ENCODE measurements around the gene GSTM3. TPM values are rescaled to one million over a fixed set of nuclear protein-coding genes. Genes with fewer than 3 reads are reported as not detected.
"Not testable (repeated sequence)": the region's sequence is repeated elsewhere in the genome, so short reads cannot be mapped to it uniquely, and the experiment has no call there.

The GSTM3 gene
- total RNA-seq, 1 experiment from 2014 or later = not detected

DNA sequence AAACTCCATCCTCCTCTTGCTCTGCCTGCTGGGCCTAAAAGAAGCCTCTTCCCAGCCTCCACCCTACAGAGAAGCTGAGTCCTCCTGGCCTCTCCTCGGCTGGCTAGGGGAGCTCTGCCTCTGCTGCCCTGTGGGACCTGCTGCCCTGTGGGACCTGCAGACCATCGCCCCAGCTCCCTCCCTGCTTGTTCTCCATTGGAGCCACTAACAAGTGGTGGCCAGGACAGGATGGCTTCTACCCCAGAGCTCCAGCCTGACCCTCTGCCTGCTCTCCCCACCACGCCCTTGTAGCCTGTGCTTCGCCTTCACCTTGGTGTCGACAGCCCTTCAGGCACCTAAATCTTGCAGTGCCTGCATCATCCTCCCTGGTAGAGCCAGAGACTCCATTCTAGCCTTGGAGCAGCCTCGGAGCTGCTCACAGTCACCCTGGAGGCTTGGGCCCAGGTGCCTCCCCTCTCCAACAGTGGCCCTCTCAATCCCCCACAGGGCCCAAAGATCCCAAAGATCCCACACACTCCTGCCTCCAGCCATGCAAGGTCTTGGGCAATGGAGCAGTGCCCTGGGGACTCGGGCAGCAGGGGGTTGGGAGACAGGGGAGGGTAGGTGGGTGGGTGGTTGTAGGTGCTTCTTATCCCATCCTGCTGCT lies 19.9 kb upstream of the GSTM3 start:
- Histone ChIP-seq H3K9me3 (ENCODE audit: low read length) (no peaks in the 10 kb centered on the region), H3K9ac (ENCODE audit: low read length) (no peak overlapping the region), H2AFZ (ENCODE audit: low read length) (no peak overlapping the region), H3K27me3 (ENCODE audit: low read length) (no peaks in the 10 kb centered on the region), H3K36me3 (ENCODE audit: insufficient read depth, low read length) (no peaks in the 10 kb centered on the region), H3K79me2 (ENCODE audit: low read length) (no peaks in the 10 kb centered on the region), H3K9me2 (replicated peaks; ENCODE audit: insufficient read depth, low read length) (no peaks in the 10 kb centered on the region), H3K4me1 (ENCODE audit: low read length) (peaks cover 5% of the 10 kb centered on the region), H3K4me2 (ENCODE audit: low read depth, low read length, poor library complexity, severe bottlenecking) (no peak overlapping the region), H3K27ac (ENCODE audit: low read length) (no peak overlapping the region), H3K4me3 (ENCODE audit: low read length) (no peak overlapping the region), H4K20me1 (ENCODE audit: insufficient read depth, low read depth, low read length) (no peaks in the 10 kb centered on the region)
- no peak for DNase-seq

DNA sequence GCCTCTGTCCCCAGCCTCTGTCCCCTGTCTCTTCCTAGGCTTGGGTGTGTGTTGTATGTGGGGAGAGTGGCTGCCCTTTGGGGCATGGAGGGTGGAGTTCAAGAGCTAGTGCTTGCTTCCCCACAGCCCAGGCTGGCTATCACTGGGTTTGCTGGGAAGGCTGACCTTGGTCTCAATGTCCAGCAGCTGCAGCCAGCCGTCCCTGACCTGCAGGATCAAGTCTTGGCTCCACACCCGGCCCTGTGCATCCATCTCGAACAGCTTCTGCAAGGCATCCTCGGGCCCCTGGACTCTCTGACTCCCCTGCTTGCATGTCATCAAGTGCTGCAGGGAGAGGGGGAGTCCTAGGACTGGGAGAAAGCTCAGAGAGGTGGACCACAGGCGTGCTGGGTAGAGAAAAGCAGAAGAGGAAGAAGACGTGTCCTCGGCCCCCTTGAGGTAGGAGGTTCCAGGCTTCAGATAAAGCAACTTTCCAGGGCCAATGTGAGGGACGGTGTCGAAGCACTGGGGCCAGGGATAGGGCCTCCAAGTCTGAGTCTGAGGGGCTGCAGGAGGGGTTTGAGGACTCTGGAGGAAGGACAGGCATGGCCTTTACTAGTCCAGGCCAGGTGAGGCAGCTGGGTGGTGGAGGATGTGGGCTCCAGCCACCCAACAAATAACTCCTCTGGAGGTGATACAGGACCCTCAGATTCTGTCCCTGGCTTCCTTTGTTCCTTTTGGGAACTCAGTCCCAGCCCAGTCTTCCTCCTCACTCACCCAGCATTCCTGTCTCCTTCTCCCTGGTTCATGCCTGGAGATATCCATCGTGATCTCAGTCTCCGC lies 18.9 kb upstream of the GSTM3 start:
- H3K9me2 ChIP-seq (replicated peaks; ENCODE audit: insufficient read depth, low read length) = no peaks in the 10 kb centered on the region
- H2AFZ ChIP-seq (ENCODE audit: low read length) = no peak overlapping the region
- no peak overlapping the region for H3K27ac ChIP-seq (ENCODE audit: low read length)
- DNase-seq = peak; percentile 53
- H3K36me3 ChIP-seq (ENCODE audit: insufficient read depth, low read length) = no peaks in the 10 kb centered on the region
- H4K20me1 ChIP-seq (ENCODE audit: insufficient read depth, low read depth, low read length) = no peaks in the 10 kb centered on the region
- no peaks in the 10 kb centered on the region for H3K9me3 ChIP-seq (ENCODE audit: low read length)
- H3K27me3 ChIP-seq (ENCODE audit: low read length) = no peaks in the 10 kb centered on the region
- H3K4me2 ChIP-seq (ENCODE audit: low read depth, low read length, poor library complexity, severe bottlenecking) = no peak overlapping the region
- H3K4me3 ChIP-seq (ENCODE audit: low read length) = no peak overlapping the region
- H3K79me2 ChIP-seq (ENCODE audit: low read length) = no peaks in the 10 kb centered on the region
- H3K4me1 ChIP-seq (ENCODE audit: low read length) = peaks cover 10% of the 10 kb centered on the region
- no peak overlapping the region for H3K9ac ChIP-seq (ENCODE audit: low read length)

- DNase-seq = no peak
- no peak overlapping the region for H3K27ac ChIP-seq (ENCODE audit: low read length)
These were observed 17.3 kb upstream of the GSTM3 start for GRCh38 chr1:109757936-109758786.

DNA sequence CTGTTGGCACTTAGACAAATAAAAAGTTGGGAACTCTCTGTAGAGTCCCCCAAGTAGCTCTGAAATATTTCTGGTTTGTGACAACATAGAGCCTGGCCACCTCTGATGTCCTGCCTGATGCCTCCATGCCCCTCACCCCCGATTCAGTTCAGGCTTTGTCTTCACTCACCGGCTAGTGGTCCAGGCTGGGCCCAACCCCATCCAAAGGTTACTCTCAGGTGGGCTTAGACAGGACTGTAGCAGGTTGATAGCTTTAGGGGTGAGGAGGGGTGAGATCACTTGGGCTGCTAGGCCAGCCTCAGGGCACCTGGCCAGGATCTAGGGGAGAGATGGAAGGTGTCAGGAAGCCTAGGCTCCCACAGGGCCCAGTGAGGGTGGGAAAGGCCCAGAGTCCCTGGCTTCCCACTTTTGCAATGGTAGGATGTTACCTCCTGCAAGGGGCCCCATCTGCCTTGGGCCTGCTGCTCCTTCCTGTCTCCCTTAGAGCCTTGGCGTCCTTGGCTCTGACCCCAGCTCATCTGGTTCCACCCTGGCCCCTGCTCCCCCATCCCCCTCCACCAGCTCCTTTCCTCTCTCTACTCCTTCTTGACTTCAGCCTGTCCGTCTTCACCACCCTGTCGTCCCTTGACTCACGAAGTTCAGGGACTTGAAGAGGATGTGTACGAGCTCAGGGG lies 16.1 kb upstream of the GSTM3 start:
- no peaks in the 10 kb centered on the region for H4K20me1 ChIP-seq (ENCODE audit: insufficient read depth, low read depth, low read length)

More at GRCh38 chr1:109757936-109758786, 17.3 kb upstream of the GSTM3 start:
- Histone ChIP-seq H2AFZ (ENCODE audit: low read length) (no peak overlapping the region), H3K4me3 (ENCODE audit: low read length) (no peak overlapping the region), H4K20me1 (ENCODE audit: insufficient read depth, low read depth, low read length) (no peaks in the 10 kb centered on the region), H3K4me1 (ENCODE audit: low read length) (peaks cover 10% of the 10 kb centered on the region), H3K4me2 (ENCODE audit: low read depth, low read length, poor library complexity, severe bottlenecking) (no peak overlapping the region), H3K36me3 (ENCODE audit: insufficient read depth, low read length) (no peaks in the 10 kb centered on the region), H3K79me2 (ENCODE audit: low read length) (no peaks in the 10 kb centered on the region), H3K27me3 (ENCODE audit: low read length) (no peaks in the 10 kb centered on the region), H3K9ac (ENCODE audit: low read length) (no peak overlapping the region), H3K9me2 (replicated peaks; ENCODE audit: insufficient read depth, low read length) (no peaks in the 10 kb centered on the region), H3K9me3 (ENCODE audit: low read length) (no peaks in the 10 kb centered on the region)

DNA sequence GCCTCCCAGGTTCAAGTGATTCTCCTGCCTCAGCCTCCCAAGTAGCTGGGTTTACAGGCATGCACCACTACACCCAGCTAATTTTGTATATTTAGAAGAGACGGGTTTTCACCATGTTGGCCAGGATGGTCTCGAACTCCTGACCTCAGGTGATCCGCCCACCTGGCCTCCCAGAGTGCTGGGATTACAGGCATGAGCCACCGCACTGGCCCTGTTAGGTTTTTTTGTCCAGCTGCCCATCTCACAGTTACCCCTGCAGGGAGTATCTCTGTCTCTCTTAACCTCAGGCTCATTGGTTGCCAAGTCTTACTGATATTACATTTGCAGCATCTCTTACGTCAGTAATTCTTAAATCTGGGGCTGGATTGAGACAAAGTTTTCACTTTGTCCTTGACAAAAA lies 15.5 kb upstream of the GSTM3 start:
- not testable (repeated sequence) for H3K4me2 ChIP-seq (ENCODE audit: low read depth, low read length, poor library complexity, severe bottlenecking); H3K36me3 ChIP-seq (ENCODE audit: insufficient read depth, low read length); H3K9me3 ChIP-seq (ENCODE audit: low read length); H4K20me1 ChIP-seq (ENCODE audit: insufficient read depth, low read depth, low read length); DNase-seq; H3K27ac ChIP-seq (ENCODE audit: low read length); H3K4me3 ChIP-seq (ENCODE audit: low read length); H3K27me3 ChIP-seq (ENCODE audit: low read length); H3K9ac ChIP-seq (ENCODE audit: low read length); H2AFZ ChIP-seq (ENCODE audit: low read length); H3K79me2 ChIP-seq (ENCODE audit: low read length); H3K9me2 ChIP-seq (replicated peaks; ENCODE audit: insufficient read depth, low read length); H3K4me1 ChIP-seq (ENCODE audit: low read length)

More for the DNA sequence above, 16.1 kb upstream of the GSTM3 start:
- H3K4me1 ChIP-seq (ENCODE audit: low read length) = peaks cover 10% of the 10 kb centered on the region
- no peak for DNase-seq
- H3K27me3 ChIP-seq (ENCODE audit: low read length) = no peaks in the 10 kb centered on the region
- H3K9ac ChIP-seq (ENCODE audit: low read length) = no peak overlapping the region
- no peaks in the 10 kb centered on the region for H3K36me3 ChIP-seq (ENCODE audit: insufficient read depth, low read length)
- H2AFZ ChIP-seq (ENCODE audit: low read length) = no peak overlapping the region
- no peaks in the 10 kb centered on the region for H3K79me2 ChIP-seq (ENCODE audit: low read length)
- no peaks in the 10 kb centered on the region for H3K9me2 ChIP-seq (replicated peaks; ENCODE audit: insufficient read depth, low read length)
- no peak overlapping the region for H3K27ac ChIP-seq (ENCODE audit: low read length)
- H3K4me3 ChIP-seq (ENCODE audit: low read length) = no peak overlapping the region
- H3K4me2 ChIP-seq (ENCODE audit: low read depth, low read length, poor library complexity, severe bottlenecking) = no peak overlapping the region
- no peaks in the 10 kb centered on the region for H3K9me3 ChIP-seq (ENCODE audit: low read length)

DNA sequence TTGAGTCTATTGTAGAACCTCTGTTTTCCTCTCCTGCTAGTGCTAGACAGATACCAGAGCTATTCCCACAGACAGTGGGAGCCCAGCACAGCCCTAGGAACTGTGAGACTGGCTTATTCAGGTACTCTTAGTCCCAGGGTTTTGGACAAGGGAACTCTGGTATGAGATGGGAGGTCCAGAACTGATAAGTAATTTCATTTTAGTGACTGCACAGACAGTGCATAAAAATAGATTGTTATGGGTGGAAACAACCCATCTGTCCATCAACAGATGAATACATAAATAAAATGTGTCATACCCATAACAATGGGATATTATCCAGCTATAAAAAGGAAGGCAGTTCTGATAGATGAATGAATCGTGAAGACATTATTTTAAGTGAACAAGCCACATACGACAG lies 13.9 kb upstream of the GSTM3 start:
- Histone ChIP-seq H3K4me2 (ENCODE audit: low read depth, low read length, poor library complexity, severe bottlenecking) (no peak overlapping the region), H3K79me2 (ENCODE audit: low read length) (no peaks in the 10 kb centered on the region), H3K4me3 (ENCODE audit: low read length) (no peak overlapping the region), H3K9me2 (replicated peaks; ENCODE audit: insufficient read depth, low read length) (no peaks in the 10 kb centered on the region), H3K9ac (ENCODE audit: low read length) (no peak overlapping the region), H3K27ac (ENCODE audit: low read length) (no peak overlapping the region), H3K4me1 (ENCODE audit: low read length) (peaks cover 10% of the 10 kb centered on the region), H2AFZ (ENCODE audit: low read length) (no peak overlapping the region), H4K20me1 (ENCODE audit: insufficient read depth, low read depth, low read length) (no peaks in the 10 kb centered on the region), H3K27me3 (ENCODE audit: low read length) (no peaks in the 10 kb centered on the region), H3K9me3 (ENCODE audit: low read length) (no peaks in the 10 kb centered on the region), H3K36me3 (ENCODE audit: insufficient read depth, low read length) (no peaks in the 10 kb centered on the region)
- DNase-seq = no peak

DNA sequence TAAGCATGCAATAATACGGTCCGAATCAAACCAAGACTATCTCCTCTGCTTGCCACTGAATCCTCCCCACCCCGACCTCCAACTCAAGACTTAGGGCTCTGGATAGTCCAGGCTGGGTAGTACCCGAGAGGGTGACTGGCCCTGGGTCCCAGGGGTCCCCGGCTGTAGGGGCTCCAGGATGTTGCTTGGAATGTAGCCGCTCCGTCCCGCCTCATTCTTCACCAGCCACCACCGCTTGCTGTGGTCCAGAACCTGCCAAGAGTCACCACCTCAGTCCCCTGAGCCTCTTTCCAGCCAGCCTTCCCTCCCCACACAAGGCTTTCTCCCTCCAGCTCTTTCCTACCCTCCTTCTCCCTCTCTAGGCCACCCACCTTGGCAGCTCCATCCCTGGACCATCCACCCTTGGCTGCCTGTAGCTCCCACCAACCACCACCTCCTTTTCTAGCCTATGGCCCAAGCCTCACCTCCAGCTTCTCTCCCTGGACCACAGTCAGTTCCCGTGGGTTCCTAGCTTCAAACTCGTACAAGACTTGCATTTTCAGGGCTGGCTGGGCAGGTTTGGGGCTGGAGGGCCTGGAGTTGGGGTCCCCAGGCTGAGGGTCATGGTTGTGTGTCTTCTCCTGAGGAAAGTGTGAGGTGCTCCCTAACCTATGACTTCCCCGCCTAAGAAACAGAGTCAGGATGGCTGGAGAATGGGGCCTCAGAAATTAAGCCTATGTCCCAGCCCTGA lies 10.9 kb upstream of the GSTM3 start:
- no peak for DNase-seq
- no peak overlapping the region for H2AFZ ChIP-seq (ENCODE audit: low read length)
- H3K4me2 ChIP-seq (ENCODE audit: low read depth, low read length, poor library complexity, severe bottlenecking) = no peak overlapping the region
- peaks cover 10% of the 10 kb centered on the region for H3K4me1 ChIP-seq (ENCODE audit: low read length)
- H3K4me3 ChIP-seq (ENCODE audit: low read length) = no peak overlapping the region
- no peaks in the 10 kb centered on the region for H4K20me1 ChIP-seq (ENCODE audit: insufficient read depth, low read depth, low read length)
- H3K9me2 ChIP-seq (replicated peaks; ENCODE audit: insufficient read depth, low read length) = no peaks in the 10 kb centered on the region
- no peak overlapping the region for H3K27ac ChIP-seq (ENCODE audit: low read length)
- H3K36me3 ChIP-seq (ENCODE audit: insufficient read depth, low read length) = no peaks in the 10 kb centered on the region
- no peaks in the 10 kb centered on the region for H3K27me3 ChIP-seq (ENCODE audit: low read length)
- no peaks in the 10 kb centered on the region for H3K9me3 ChIP-seq (ENCODE audit: low read length)
- H3K79me2 ChIP-seq (ENCODE audit: low read length) = no peaks in the 10 kb centered on the region
- no peak overlapping the region for H3K9ac ChIP-seq (ENCODE audit: low read length)
